ENCODE measurements around the gene KRT9. TPM values are rescaled to one million over a fixed set of nuclear protein-coding genes. Genes with fewer than 3 reads are reported as not detected.
"Not testable (repeated sequence)": the region's sequence is repeated elsewhere in the genome, so short reads cannot be mapped to it uniquely, and the experiment has no call there.

The KRT9 gene
- total RNA-seq, 2 donors from 2014 or later = not detected

GRCh38 chr17:41546819-41547218 lies 25.0 kb downstream of the KRT9 start:
- 98% methylated on average over 3 of the region's 3 CpGs for WGBS
- H3K4me3 ChIP-seq = no peak overlapping the region
- no peaks in the 10 kb centered on the region for H3K27me3 ChIP-seq (replicated peaks; ENCODE audit: insufficient read depth)
- intact Hi-C loops (cut with DNase I) = no loop called here
- no peaks in the 10 kb centered on the region for H3K9me3 ChIP-seq
- H3K36me3 ChIP-seq = no peaks in the 10 kb centered on the region
- H3K4me1 ChIP-seq (replicated peaks) = peaks cover 8% of the 10 kb centered on the region
- H3K27ac ChIP-seq = no peak overlapping the region
- TF ChIP-seq POLR2A (IDR thresholded peaks at IDR 0.05) = no peak
- no peak for TF ChIP-seq POLR2AphosphoS5 (IDR thresholded peaks at IDR 0.05)
- no peak for TF ChIP-seq CTCF (IDR thresholded peaks at IDR 0.05)
- no peak for DNase-seq (ENCODE audit: low spot score)

DNA sequence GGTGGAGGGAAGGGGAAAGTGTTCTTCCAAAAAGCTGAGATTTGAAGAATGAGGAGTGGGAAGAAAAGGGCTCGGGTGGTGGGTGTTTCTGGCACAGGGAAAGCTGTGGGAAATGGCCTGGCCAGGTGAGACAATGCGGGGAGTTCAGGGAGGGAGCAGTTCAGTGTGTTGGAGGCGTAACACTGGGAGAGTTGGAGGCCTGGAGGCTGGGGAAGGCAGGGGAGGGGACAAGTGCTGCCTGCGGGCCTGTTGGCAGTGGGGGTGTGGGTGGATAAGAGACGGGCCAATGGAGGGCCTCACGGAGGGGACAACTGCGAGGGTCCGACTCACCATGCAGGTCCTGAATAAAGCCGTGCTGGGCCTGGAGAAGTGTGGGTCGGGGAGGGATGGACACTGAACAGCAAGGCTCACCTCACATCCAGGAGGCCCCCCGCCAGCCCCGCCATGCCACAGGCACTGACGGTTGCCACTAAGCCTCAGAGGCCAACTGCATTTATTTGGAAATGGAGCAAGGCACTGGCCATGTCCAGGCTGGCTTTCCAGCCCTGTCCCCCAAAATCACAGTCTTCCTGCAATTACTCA lies 25.9 kb downstream of the KRT9 start:
- H3K27ac ChIP-seq = no peak overlapping the region
- no peak for DNase-seq (ENCODE audit: low spot score)
- peaks cover 8% of the 10 kb centered on the region for H3K4me1 ChIP-seq (replicated peaks)
- no peaks in the 10 kb centered on the region for H3K27me3 ChIP-seq (replicated peaks; ENCODE audit: insufficient read depth)
- no peaks in the 10 kb centered on the region for H3K9me3 ChIP-seq
- intact Hi-C loops (cut with DNase I) = no loop called here
- 84% methylated on average over 13 of the region's 13 CpGs for WGBS
- TF ChIP-seq CTCF (IDR thresholded peaks at IDR 0.05) (no peak), POLR2A (IDR thresholded peaks at IDR 0.05) (no peak), POLR2AphosphoS5 (IDR thresholded peaks at IDR 0.05) (no peak)
- H3K4me3 ChIP-seq = no peak overlapping the region
- H3K36me3 ChIP-seq = no peaks in the 10 kb centered on the region

GRCh38 chr17:41544935-41545334 lies 26.9 kb downstream of the KRT9 start:
- intact Hi-C loops (cut with DNase I) = no loop called here
- TF ChIP-seq POLR2A (IDR thresholded peaks at IDR 0.05) = no peak
- TF ChIP-seq POLR2AphosphoS5 (IDR thresholded peaks at IDR 0.05) = no peak
- TF ChIP-seq CTCF (IDR thresholded peaks at IDR 0.05) = no peak
- DNase-seq (ENCODE audit: low spot score) = no peak
- no peak overlapping the region for H3K27ac ChIP-seq
- H3K9me3 ChIP-seq = no peaks in the 10 kb centered on the region
- 93% methylated on average over 5 of the region's 5 CpGs for WGBS
- peaks cover 8% of the 10 kb centered on the region for H3K4me1 ChIP-seq (replicated peaks)
- H3K4me3 ChIP-seq = no peak overlapping the region
- H3K27me3 ChIP-seq (replicated peaks; ENCODE audit: insufficient read depth) = no peaks in the 10 kb centered on the region
- no peaks in the 10 kb centered on the region for H3K36me3 ChIP-seq

GRCh38 chr17:41544491-41544892 lies 27.4 kb downstream of the KRT9 start:
- DNase-seq (ENCODE audit: low spot score) = no peak
- no peak overlapping the region for H3K27ac ChIP-seq
- intact Hi-C loops (cut with DNase I) = no loop called here
- H3K4me1 ChIP-seq (replicated peaks) = peaks cover 8% of the 10 kb centered on the region
- WGBS = 63% methylated on average over 5 of the region's 5 CpGs
- no peaks in the 10 kb centered on the region for H3K36me3 ChIP-seq
- no peak overlapping the region for H3K4me3 ChIP-seq
- H3K9me3 ChIP-seq = no peaks in the 10 kb centered on the region
- no peak for TF ChIP-seq POLR2A (IDR thresholded peaks at IDR 0.05)
- TF ChIP-seq CTCF (IDR thresholded peaks at IDR 0.05) = no peak
- no peak for TF ChIP-seq POLR2AphosphoS5 (IDR thresholded peaks at IDR 0.05)
- no peaks in the 10 kb centered on the region for H3K27me3 ChIP-seq (replicated peaks; ENCODE audit: insufficient read depth)

DNA sequence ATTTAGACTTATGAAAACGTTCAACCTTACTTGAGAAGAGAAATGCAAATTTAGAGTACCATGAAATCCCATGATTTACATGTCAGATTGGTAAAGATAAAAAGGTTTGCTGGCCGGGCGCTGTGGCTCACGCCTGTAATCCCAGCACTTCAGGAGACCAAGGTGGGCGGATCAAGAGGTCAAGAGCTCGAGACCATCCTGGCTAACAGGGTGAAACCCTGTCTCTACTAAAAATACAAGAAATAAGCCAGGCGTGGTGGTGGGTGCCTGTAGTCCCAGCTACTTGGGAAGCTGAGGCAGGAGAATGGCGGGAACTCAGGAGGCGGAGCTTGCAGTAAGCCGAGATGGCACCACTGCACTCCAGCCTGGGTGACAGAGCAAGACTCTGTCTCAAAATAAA lies 29.1 kb downstream of the KRT9 start:
- intact Hi-C loops (cut with DNase I); H3K27ac ChIP-seq; H3K9me3 ChIP-seq; H3K27me3 ChIP-seq (replicated peaks; ENCODE audit: insufficient read depth); H3K36me3 ChIP-seq; H3K4me3 ChIP-seq; DNase-seq (ENCODE audit: low spot score); H3K4me1 ChIP-seq (replicated peaks): not testable (repeated sequence)
- WGBS = 86% methylated on average over 10 of the region's 10 CpGs

All from prostate gland (tissue), 2 donors.